ENCODE data around the gene DUSP1. TPM values are rescaled to one million over a fixed set of nuclear protein-coding genes. Genes with fewer than 3 reads are reported as not detected.

DUSP1 gene
- total and polyA plus RNA-seq, 2 of the 13 experiments (the other 11 are each of a cell fraction or from before 2014, with no cell fraction given), result 27.1 to 55.5 TPM

DNA sequence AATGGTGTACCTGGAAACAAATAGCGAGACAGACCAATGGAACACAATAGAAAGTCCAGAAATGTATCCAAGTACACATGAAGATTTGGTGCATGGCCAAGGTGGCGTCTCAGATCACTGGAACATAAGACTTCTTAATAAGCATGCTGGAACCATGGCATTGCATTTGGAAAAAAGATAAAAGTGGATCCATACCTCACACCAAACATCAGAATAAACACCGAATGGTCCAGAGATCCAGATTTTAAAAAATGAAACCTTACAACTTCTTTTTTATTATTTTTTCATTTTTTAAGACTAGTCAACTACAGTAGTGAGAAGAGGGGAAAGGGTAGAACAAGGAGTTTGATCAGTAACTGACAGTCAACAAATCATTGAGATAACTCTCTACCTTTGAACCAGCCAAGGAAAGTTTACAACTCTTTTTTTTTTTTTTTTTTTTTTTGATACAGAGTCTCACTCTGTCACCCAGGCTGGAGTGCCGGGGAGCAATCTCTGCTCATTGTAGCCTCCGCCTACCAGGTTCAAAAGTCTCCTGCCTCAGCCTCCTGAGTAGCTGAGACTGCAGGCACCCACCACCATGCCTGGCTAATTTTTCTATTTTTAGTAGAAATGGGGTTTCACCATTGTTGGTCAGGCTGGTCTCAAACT is 8.8 kb upstream of the DUSP1 start (continued):
- TF ChIP-seq MAFF (IDR thresholded peaks at IDR 0.05; ENCODE audit: low read depth, low read length) (no peak), THRA (CRISPR knock-in tag; IDR thresholded peaks at IDR 0.05; ENCODE audit: borderline replicate concordance) (peak; percentile 25; the same call in 1 of the 2 replicates), ZNF160 (CRISPR knock-in tag; IDR thresholded peaks at IDR 0.05) (no peak), TOE1 (CRISPR knock-in tag; IDR thresholded peaks at IDR 0.05) (no peak), ZNF343 (CRISPR knock-in tag; IDR thresholded peaks at IDR 0.05) (no peak), AGO2 (optimal IDR thresholded peaks at IDR 0.05; ENCODE audit: low read depth, low read length) (no peak), ZNF563 (CRISPR knock-in tag; IDR thresholded peaks at IDR 0.05) (no peak), ZSCAN31 (CRISPR knock-in tag; IDR thresholded peaks at IDR 0.05; ENCODE audit: low read depth) (no peak), ZNF75D (CRISPR knock-in tag; IDR thresholded peaks at IDR 0.05; ENCODE audit: borderline replicate concordance) (no peak), ZNF205 (CRISPR knock-in tag; IDR thresholded peaks at IDR 0.05) (peak; percentile 62), FOXP1 (IDR thresholded peaks at IDR 0.05) (no peak), FOXP1 (CRISPR knock-in tag; IDR thresholded peaks at IDR 0.05) (peak; percentile 52; the same call in 1 of the 2 replicates), IRF2 (CRISPR knock-in tag; IDR thresholded peaks at IDR 0.05) (no peak), NCOA2 (CRISPR knock-in tag; IDR thresholded peaks at IDR 0.05) (peak; percentile 27; the same call in 1 of the 2 replicates), NCOR1 (IDR thresholded peaks at IDR 0.05; ENCODE audit: borderline replicate concordance, low read length) (0 out of 2 replicates have a peak, but pooled peaks have one; percentile 57), ZNF235 (CRISPR knock-in tag; IDR thresholded peaks at IDR 0.05; ENCODE audit: borderline replicate concordance) (no peak), MYPOP (CRISPR knock-in tag; IDR thresholded peaks at IDR 0.05) (0 out of 2 replicates have a peak, but pooled peaks have one; percentile 29), MTF2 (CRISPR knock-in tag; IDR thresholded peaks at IDR 0.05; ENCODE audit: borderline replicate concordance) (no peak), ETV5 (CRISPR knock-in tag; IDR thresholded peaks at IDR 0.05; ENCODE audit: borderline replicate concordance) (no peak), ASH2L (IDR thresholded peaks at IDR 0.05; ENCODE audit: insufficient read length, low read depth, low read length) (peak; percentile 35), FOXC1 (CRISPR knock-in tag; IDR thresholded peaks at IDR 0.05; ENCODE audit: borderline replicate concordance) (no peak), TBX2 (CRISPR knock-in tag; IDR thresholded peaks at IDR 0.05; ENCODE audit: borderline replicate concordance) (0 out of 2 replicates have a peak, but pooled peaks have one; percentile 14), HNF4G (IDR thresholded peaks at IDR 0.05; ENCODE audit: borderline replicate concordance, low read depth, low read length) (peak; percentile 81), HNF4G (CRISPR knock-in tag; IDR thresholded peaks at IDR 0.05; ENCODE audit: borderline replicate concordance, low read depth) (no peak), MIXL1 (CRISPR knock-in tag; IDR thresholded peaks at IDR 0.05) (no peak), ZNF891 (CRISPR knock-in tag; IDR thresholded peaks at IDR 0.05) (no peak), XRCC5 (optimal IDR thresholded peaks at IDR 0.05; ENCODE audit: low read length) (no peak), ZBTB21 (CRISPR knock-in tag; IDR thresholded peaks at IDR 0.05) (no peak), POGZ (CRISPR knock-in tag; IDR thresholded peaks at IDR 0.05) (peak; percentile 71), NKX3-1 (CRISPR knock-in tag; IDR thresholded peaks at IDR 0.05) (no peak), TEAD2 (CRISPR knock-in tag; IDR thresholded peaks at IDR 0.05) (no peak), TGIF2 (CRISPR knock-in tag; IDR thresholded peaks at IDR 0.05) (no peak), RNF2 (conservative IDR thresholded peaks at IDR 0.05; ENCODE audit: low read depth) (no peak)
